Adrenal gland (tissue), 12 donors: ENCODE measurements around the gene PRR16. TPM values are rescaled to one million over a fixed set of nuclear protein-coding genes. Genes with fewer than 3 reads are reported as not detected.

Source experiments
- DNase-seq, 7 donors: peaks; one replicate each; pipeline ENCODE4 v3.0.0-alpha.2; 2019 to 2020
- H3K27ac ChIP-seq, 5 donors: fragments of 200-600 bp; sonication (generic) in 4 of 5; 1 replicate in 3 of 5; 2 replicates in 2 of 5; pipeline versions ENCODE4 v1.5.1 to v1.8.0; 2016 to 2020; ENCODE audit warnings: mild to moderate bottlenecking in 1 of 5
- H3K27me3 ChIP-seq: fragments of 200-600 bp; 2 replicates; pipeline ENCODE4 v1.8.0; 2021
- H3K36me3 ChIP-seq, 2 donors: fragments of 200-600 bp; replicated peaks in 1 of 2; 1 replicate in 1 of 2; 2 replicates in 1 of 2; pipeline versions ENCODE4 v1.5.1 to v1.8.0; 2018 to 2022
- H3K4me1 ChIP-seq, 2 donors: fragments of 200-600 bp; replicated peaks in 1 of 2; 1 replicate in 1 of 2; 2 replicates in 1 of 2; pipeline versions ENCODE4 v1.5.1 to v1.8.0; 2018 to 2021
- H3K4me3 ChIP-seq, 4 donors: fragments of 200-600 bp; sonication (generic) in 3 of 4; one replicate each; pipeline ENCODE4 v1.5.1; 2016 to 2018
- H3K9me3 ChIP-seq, 3 donors: fragments of 200-600 bp; sonication (generic) in 1 of 3; replicated peaks in 1 of 3; 1 replicate in 2 of 3; 2 replicates in 1 of 3; pipeline versions ENCODE4 v1.5.1 to v1.8.0; 2016 to 2021
- CTCF ChIP-seq, 6 experiments: fragments of 450-650 bp in 4 of 6; fragments of 200-600 bp in 2 of 6; sonication (generic) in 1 of 6; IDR thresholded peaks; 1 replicate in 5 of 6; 2 replicates in 1 of 6; pipeline versions ENCODE4 v1.5.1 to v1.8.0; 2016 to 2021; ENCODE audit warnings: antibody characterized with exemption in 6 of 6, mild to moderate bottlenecking in 2 of 6, moderate library complexity in 1 of 6
- POLR2A ChIP-seq, 2 donors: fragments of 450-650 bp; IDR thresholded peaks; one replicate each; pipeline ENCODE4 v1.6.1; 2017; ENCODE audit warnings: antibody characterized with exemption in 2 of 2, mild to moderate bottlenecking in 2 of 2, moderate library complexity in 1 of 2
- WGBS, 4 donors: extraction: QIAGEN DNeasy Blood & Tissue Kit in 2 of 4; methylation state at CpG; one replicate each; pipeline versions ENCODE4 v1.1.5 to v1.1.7; 2013 to 2017; 5-methylcytosine and 5-hydroxymethylcytosine counted together
- intact Hi-C, 2 donors: fragments of 100-400 bp; cut with DNase I; formaldehyde crosslinking; loops; one replicate each; pipeline versions ENCODE4 v1.14.1 to v1.15.0; 2022 to 2023
- polyA plus RNA-seq, 3 donors: library from polyadenylated mRNA; stranded (reverse); fragments of 200-250 nt in 2 of 3; fragments of 350-450 nt in 1 of 3; fragmentation: Illumina TruSeq in 1 of 3; extraction: RNeasy Lipid Tissue Mini Kit (QIAGEN cat#74804) in 1 of 3; gene quantifications; one replicate each; pipeline ENCODE4 v1.2.3, GENCODE V29; 2013 to 2014
- total RNA-seq, 9 donors: library from RNA; depleted of rRNA in 4 of 9; stranded (reverse); fragments of >200 nt in 4 of 9; fragments of 120-200 nt in 1 of 9; fragmentation: NEBNext Ultra II Directional in 1 of 9; extraction: Animal tissue kit (Norgen Biotek cat#: 25700) in 1 of 9; gene quantifications; one replicate each; pipeline versions ENCODE4 v1.1.0 to v1.2.4, GENCODE V29; 2013 to 2023
- donor health status: healthy with polysubstance abuse.
- donor health status: Bipolar disorder and iron deficiency.
- donor health status: DM: yes; HTN: yes; CAD: no.
- donor health status: DM: no; HTN: no; CAD: no.
- donor health status: DM: no; HTN: no; CAD: no.
- donor health status: DM: yes; HTN: yes; CAD: no.

The PRR16 gene
- total and polyA plus RNA-seq, 12 donors = 0.17 to 22.6 (median 3.0) TPM

- DNase-seq = no peak
- no peaks in the 10 kb centered on the region for H3K4me1 ChIP-seq
- H3K9me3 ChIP-seq = no peaks in the 10 kb centered on the region
- H3K36me3 ChIP-seq = no peaks in the 10 kb centered on the region
- 42 to 70% (median 59%) methylated on average over 1 of the region's 1 CpG for WGBS, 4 donors
- no peak overlapping the region for H3K27ac ChIP-seq
- TF ChIP-seq POLR2A (IDR thresholded peaks at IDR 0.05) (no peak), CTCF (IDR thresholded peaks at IDR 0.05) (no peak)
- intact Hi-C loops = no loop called here
- H3K27me3 ChIP-seq = no peaks in the 10 kb centered on the region
- no peak overlapping the region for H3K4me3 ChIP-seq
These were observed 240.0 kb downstream of the PRR16 start for GRCh38 chr5:120703918-120704587.

DNA sequence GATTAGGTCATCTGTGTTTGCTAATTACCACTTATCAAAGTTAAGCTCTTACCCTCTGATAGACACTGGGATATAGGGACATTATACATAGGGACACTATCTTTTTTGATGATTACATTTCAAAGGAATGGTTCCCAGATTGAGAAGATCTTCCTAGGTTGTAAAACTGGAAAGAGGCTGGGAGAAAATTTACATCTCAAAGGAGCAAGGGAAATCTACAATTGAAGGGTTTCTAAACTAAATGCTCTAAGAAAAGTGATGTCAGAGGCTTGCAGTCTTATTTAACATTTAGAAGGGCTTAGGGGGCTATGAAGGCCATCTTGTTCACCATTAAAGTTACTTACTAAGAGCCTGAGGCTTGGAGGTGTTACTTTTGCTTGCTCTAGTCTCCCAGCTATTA, 242.8 kb downstream of the PRR16 start:
- H3K4me3 ChIP-seq = no peak overlapping the region
- DNase-seq = no peak
- no peaks in the 10 kb centered on the region for H3K36me3 ChIP-seq
- H3K4me1 ChIP-seq = no peaks in the 10 kb centered on the region
- intact Hi-C loops = no loop called here
- TF ChIP-seq POLR2A (IDR thresholded peaks at IDR 0.05) (no peak), CTCF (IDR thresholded peaks at IDR 0.05) (no peak)
- no peak overlapping the region for H3K27ac ChIP-seq
- H3K9me3 ChIP-seq = no peaks in the 10 kb centered on the region
- no peaks in the 10 kb centered on the region for H3K27me3 ChIP-seq

GRCh38 chr5:120717381-120717780, 253.3 kb downstream of the PRR16 start:
- H3K9me3 ChIP-seq = no peaks in the 10 kb centered on the region
- no peaks in the 10 kb centered on the region for H3K36me3 ChIP-seq
- no peak overlapping the region for H3K27ac ChIP-seq
- H3K27me3 ChIP-seq = no peaks in the 10 kb centered on the region
- WGBS, 4 donors = 53 to 68% (median 63%) methylated on average over 3 of the region's 3 CpGs
- no peak for DNase-seq
- intact Hi-C loops = no loop called here
- no peak overlapping the region for H3K4me3 ChIP-seq
- H3K4me1 ChIP-seq = no peaks in the 10 kb centered on the region
- no peak for TF ChIP-seq POLR2A (IDR thresholded peaks at IDR 0.05)
- TF ChIP-seq CTCF (IDR thresholded peaks at IDR 0.05) = no peak

DNA sequence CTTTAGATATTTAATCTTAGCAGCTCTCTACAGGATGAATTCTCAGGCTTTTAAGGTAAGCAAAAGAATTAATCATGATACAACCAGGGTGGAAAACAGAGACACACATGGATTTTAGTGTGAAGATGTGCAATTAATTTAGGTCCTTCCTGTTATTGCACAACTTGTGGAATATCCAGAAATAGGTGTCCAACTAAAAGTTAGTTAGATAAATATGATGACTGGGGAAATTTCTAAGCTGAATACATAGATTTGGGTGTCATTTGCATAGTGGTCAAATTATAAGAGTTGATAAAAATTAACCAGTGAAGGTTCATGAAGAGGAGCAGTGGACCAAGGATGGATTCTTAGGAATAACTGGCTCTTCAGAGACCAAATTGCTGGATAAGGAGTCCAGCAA, 266.1 kb downstream of the PRR16 start:
- no peak for TF ChIP-seq CTCF (IDR thresholded peaks at IDR 0.05)
- no peak for TF ChIP-seq POLR2A (IDR thresholded peaks at IDR 0.05)
- intact Hi-C loops = no loop called here
- H3K9me3 ChIP-seq = no peaks in the 10 kb centered on the region

More for the DNA sequence above, 266.1 kb downstream of the PRR16 start:
- no peak for DNase-seq
- Histone ChIP-seq H3K27me3 (no peaks in the 10 kb centered on the region), H3K36me3 (no peaks in the 10 kb centered on the region), H3K4me1 (no peaks in the 10 kb centered on the region), H3K27ac (no peak overlapping the region), H3K4me3 (no peak overlapping the region)
